Nucleus accumbens (tissue), 56 donors: ENCODE measurements around the gene FHL3.

Source experiments
- DNase-seq, 56 donors: peaks; one replicate each; lab custom pipeline; 2025; lab: John Stamatoyannopoulos, UW

The FHL3 gene

DNA sequence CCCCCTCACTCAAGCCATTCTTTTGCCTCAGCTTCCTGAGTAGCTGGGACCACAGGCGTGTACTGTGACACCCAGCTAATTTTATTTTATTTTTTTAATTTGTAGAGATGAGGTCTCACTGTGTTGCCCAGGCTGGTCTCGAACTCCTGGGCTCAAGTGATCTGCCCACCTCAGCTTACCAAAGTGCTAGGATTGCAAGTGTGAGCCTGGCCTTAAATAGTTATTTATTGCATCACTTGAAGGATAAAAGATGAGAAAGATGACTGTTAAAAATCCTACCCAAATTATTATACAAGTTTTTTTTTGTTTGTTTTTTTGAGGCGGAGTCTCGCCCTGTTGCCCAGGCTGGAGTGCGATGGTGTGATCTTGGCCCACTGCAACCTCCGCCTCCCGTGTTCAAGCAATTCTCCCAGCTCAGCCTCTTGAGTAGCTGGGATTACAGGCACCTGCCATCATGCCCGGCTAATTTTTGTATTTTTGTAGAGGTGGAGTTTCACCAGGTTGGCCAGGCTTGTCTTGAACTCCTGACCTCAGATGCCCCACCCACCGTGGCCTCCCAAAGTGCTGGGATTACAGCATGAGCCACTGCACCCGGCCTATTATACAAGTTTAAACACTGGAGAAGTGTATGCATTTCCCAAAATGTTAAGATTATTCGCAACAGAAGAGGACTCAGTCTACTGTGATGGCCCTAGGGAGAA is 9.6 kb upstream of the FHL3 start:
- DNase-seq: no peak

DNA sequence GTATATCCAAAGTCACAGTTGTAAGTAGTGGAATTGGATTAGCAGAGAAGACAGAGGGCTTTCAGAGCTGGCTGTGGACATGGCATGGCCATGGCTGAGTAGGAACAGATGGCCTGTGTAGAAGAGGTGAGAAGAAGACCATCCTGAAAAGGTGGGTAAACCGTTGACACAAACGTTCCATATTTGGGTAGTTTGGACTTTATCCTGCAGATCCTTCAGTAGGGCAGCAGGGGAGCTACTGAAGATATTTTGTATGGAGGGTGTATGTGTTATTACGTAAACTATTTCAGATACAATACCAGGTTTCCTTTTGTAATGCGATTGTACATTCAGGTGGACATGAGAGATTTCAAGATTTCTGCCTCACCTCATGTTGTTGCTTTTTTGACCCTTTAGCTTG is 8.9 kb upstream of the FHL3 start:
- DNase-seq: no peak

DNA sequence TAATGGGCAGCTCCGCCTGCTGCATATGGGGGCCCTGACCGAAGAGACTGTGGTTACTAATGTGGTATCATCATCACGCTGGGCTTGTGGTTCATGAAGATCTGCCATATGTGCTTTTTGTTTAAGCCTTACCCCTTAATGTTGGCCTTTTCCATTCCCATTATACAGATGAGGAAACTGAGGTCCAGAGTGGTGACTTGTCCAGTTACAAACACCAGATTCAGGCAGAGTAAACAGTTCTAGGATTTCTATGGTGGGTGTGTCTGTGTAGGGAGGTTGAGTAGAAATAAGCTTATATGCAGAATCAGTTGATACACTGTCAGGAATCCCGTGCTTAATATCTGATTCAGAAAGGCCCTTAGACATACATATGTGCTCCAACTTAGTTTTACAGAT is 7.9 kb upstream of the FHL3 start:
- DNase-seq: no peak

DNA sequence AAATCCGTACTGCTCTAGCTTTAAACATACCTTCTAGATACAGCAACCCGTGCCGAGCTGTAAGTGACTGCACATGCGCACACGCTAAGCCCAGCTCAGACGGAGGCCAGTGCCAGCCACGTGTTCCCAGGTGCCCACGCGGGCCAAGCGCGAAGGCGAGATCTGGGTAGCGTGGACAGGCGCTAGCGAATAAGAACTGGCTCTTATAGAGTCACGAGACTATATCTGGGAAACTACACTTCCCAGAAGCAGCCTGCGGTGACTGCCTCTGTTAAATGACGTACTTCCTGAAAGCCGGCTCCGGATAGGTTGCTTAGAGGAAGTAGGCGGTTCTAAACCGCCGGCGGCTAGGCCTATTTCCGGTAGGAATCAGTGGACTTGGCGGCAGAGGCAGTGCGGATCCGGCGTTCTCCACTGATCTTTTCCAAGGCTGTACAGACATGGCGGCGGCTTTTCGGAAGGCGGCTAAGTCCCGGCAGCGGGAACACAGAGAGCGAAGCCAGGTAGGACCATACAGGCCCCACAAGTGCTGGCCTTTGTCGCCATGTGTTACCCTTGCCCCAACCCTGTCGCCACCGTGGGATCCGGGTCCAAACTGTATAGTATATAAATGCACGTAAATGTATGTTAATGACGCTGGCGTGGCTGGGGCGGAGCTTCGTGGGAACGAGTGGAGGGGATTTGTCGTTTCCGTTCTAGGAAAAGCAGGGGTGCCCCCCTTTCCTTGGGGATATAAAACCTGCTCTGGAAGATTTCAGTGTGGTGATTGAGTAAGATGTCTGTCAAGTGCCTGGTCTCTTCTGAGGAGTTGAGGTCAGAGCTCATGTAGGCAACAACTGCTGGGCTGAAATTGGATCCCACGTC is 7.3 kb upstream of the FHL3 start, which contains the start of gene UTP11:
UTP11 (plus strand) TSS at position 372 of the 864 bp plus-strand sequence; CDS start at position 441, 69 bp downstream.
- peak; percentile 58 to 99 (median 94) for DNase-seq

DNA sequence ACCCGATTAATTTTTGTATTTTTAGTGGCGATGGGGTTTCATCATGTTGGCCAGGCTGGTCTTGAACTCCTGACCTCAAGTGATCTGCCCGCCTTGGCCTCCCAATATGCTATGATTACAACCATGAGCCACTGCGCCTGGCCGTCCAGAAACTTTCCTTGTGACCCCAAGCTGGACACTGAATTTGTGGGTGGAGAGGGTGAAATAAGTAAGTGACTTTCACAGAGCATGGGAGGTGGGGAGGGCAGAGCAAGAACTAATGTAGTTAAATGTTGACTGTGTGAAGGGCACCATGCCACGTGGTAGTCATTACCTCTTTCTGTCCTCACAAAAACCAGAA is 4.5 kb upstream of the FHL3 start:
- DNase-seq: no peak

DNA sequence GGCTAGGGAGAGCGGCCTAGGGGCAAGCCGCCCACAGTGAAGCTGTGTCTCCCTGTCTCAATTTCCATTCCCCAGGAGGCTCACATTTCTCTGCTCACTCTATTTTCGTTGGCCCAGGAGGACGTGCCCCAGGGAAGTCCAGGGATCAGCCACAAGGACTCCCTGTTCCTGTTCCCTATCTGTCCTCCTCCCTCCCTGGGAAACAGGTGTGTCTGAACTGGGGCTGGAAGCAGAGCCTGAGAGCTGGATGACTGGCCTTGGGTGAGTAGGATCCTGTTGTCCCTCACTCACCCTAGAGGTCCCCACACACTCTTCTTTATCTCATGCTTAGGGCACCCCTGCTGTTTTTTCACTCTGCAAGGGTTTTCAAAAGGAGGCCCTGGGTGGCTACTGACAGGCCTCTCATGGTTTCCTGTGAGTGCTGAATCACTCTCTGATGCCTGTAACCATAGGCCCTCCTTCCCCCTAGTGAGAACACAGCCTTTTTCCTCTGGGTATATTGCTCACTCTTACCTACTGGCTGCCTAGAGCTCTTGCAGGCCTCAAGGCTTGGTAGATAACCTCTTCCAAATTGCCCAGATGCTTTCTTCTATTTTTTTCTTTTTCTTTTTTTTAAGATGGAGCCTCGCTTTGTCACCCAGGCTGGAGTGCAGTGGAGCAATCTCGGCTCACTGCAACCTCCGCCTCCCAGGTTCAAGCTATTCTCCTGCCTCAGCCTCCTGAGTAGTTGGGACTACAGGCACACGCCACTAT is 4.0 kb upstream of the FHL3 start:
- no peak for DNase-seq

DNA sequence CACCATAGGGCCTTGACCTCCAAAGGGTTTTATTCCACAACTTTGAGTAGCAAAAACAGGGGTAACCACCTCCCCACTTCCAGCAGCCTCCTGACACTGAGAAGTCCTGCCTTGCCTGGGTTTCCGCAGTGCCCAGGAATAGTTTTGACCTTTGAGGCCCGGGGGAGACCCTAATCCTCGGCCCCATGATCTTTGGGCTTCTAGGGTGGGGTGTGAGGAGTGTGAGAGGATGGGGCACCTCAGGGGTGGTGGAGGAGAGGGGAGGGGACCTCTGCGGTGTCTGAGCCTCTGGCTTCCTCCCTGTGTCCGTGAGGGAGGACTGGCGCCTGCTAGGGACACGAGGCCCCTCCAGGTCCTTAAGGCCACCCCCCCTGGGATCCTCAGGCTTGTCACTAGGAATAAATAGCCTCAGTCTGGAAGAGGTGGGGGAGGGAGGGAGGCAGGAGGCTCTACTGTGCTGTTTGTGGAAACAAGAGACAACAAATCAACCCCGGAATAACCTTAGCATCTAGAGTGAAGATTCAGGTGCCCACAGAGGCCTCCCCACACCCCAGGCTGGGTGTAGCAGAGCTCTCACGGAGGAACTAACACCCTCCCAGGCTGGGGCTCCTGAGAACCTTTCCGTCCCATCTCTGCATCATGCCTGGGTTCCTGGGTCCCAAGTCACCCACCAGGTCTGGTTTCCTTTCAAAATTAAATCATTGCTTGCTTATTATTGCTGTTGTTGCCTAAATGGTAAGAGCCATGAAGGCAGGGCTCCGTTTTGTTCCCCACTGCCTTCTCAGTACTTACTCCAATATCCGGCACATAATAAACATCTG is 904 bp upstream of the FHL3 start:
- no peak for DNase-seq

DNA sequence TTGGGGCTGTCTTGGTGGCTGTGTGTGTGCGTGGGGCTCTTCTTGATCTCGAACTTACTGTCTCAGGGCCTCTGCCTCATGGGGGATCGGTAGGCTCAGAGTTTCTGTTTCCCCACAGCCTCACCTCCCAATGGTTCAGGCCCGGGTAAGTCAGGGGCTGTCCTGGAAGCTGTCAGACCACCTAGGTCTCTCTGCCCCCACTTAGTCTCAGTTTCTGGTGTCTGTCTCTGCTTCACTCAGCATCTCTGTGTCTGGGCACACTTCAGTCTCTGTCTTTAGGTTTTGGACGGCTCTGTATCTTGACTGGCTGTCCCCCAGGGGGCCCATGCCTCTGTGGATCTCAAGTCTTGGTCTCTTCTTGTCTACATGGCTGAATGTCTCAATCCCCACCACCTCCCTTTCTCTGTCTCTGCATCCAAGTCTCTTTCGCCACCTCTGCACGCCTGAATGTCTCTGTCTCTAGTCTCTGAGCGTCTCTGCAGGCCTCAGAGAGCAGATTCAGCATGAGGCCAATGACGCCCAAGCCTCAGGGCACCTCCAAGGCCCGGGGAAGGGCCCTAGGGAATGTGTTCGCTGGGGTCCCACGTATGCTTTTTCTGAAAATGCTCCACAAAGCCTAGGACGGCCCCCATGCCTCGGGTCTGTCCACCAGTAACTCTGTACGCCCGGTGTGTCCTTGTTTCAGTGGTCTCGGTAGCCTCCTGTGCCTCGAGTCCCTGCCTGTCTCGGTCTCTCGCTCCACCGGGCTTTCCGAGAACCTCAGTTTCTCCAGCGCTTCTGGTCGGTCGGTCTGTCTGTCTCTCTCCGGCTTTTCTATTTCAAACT is 818 bp downstream of the FHL3 start:
- DNase-seq: no peak

DNA sequence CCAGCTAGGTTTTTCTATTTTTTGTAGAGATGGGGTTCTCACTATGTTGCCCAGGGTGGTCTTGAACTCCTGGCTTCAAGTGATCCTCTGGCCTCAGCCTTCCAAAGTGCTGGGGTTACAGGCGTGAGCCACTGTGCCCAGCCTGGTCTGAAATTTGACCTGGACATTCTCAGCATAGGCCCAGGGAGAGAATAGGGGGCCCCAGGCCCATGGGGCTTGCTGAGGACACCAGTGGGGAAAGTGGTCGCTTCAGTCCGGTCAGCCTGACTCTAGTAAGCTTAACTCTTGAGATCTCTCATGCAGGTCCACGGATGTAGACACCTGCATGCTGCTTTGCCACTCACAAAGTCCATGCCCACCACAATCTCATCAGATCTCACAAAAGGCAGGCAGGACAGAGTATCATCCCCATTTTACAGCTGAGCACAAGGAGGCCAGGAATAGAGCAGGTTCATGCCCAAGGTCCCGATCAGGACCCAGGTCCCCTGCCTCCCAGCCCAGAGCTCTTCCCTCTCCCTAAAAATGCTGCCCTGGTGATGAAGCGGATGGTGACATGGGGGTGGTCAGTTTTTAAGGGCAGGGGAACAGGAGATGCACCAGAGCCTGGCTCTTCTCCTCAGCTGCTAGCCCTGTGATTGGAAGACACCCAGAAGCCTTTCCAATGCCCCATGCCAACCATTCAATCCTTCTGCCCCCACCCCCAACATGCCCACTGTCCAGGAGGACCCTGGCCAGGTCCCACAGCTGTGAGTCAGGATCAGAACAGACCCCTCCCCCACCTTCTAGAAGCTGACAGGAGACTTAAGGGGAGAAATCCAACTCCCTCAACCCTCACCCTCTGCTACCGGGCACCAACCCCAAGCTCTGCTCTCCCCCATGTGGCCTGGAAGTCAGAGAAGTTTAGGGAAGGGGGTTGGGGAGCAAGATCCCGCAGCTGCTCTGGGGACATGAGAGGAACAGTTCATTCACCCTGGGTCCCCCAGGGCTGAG is 1.8 kb downstream of the FHL3 start:
- peak in 9 of 56 donors; percentile 23 to 54 (median 28) for DNase-seq

DNA sequence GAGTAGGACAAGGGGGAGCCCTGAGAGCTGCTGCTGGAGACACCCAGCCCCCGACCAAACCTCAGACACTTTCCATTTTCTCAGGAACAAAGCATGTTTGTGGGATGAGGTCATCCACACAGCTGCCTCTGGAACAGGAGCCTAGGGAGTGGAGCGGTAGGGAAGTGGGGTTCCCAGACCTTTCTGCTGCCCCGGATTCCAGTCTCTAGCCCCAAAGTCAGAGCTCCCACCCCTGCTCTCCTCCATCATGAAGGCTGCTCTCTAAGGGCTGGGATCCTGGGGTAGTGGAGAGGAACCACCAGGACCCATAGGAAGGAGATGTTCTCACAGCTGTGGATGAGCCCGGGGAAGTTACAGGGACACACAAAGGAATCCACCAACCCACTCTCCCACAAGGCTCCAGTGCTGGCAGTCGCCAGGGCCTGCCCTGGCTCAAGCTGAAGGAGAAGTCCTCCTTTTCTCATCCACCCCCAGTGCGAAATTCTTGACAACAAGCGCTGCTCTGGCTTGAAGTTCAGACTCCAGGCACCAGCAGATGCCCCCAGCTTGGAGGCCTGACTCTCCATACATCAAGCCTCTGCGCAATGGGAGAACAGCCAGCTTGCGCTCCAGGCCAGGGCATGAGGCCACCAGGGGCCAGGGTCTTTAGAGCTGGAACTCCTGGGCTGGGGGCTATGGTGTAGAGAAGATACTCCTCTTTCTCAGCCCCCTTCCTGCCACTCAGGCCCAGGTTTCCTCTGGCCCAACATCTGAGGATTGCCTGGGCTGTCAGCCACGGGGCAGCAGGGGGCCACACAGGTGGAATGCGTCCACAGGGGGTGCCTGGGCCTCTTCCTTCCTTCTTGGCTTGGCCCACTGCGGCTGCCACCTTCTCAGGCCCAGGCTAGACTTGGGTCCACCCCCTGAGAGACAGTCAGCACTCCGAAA is 4.5 kb downstream of the FHL3 start:
- peak in 1 of 56 donors; percentile 23 for DNase-seq

DNA sequence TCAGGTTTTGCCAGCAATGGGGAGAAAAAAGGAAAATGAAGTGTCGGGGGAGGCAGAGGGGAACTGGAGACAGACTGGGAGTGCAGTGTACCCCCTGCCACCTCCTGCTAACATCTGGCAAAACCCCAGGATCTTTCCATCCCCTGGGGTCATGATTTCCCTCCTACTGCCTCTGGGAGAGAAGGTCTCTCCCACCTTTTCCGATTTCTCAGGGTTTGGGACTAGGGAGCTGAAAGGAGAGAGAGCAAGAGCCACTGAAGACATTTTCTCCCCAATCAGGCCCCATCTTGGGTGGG is 5.1 kb downstream of the FHL3 start:
- DNase-seq: no peak

DNA sequence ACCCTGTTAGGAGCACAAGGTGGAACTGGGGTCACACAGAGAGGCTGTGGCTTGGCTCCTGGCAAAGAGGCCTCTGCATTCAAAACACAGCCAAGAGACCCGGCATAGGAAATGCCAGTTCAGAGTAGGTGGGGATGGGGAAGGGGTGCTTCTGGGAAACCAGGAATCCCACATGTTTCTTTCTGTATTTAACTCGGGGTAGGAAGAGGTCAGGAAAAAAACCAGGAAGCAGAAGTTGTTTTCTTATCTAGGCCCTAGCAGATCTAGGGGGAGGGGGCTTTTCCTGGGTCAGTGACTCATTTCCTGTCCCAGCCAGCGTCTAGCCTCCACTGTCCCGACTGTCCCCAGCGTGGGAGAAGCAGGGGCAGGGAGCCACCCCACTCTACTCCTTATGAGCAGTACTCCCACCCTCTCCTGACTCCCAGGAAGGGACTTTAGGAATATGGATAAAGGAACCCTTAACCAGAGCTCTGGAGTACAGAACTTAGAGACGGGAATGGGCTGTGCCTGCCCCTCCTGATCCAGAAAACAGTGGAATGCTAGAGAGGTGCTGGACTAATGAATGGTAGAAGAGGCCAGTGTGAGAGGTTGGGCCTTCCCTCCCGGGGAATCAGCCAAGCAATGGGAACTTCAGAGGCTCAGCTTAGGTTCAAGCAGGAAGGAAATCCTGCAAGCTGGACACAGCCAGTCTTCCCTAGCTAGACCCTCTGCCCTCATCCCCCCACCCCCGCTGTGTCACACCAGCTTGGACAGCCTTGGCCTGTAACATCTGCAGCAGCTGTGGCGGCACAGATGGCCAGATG is 5.7 kb downstream of the FHL3 start:
- peak in 3 of 56 donors; percentile 9 to 22 (median 13) for DNase-seq

DNA sequence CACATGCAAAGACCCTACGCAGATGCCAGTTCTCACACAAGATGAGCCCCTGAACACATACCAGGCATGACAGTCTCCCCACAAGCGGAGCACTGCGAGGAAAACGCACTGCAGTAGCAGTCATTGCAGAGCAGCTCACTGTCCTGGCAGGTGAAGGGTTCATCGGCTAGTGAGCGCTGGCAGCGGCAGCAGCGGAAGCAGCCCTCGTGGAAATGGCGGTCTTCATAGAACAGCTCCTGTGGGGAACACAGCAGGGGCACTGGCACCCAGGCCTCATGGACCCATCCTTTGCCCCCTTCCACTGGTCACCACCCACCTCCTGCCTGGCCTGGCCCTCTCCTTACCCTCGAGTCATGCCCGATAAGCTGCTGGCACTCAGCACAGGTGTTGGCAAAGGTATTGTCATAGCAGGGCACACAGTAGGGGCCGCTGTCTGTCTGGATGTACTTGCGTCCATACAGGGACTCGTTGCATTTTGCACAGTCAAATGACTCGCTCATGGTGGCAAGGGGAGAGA is 6.3 kb downstream of the FHL3 start:
- no peak for DNase-seq

DNA sequence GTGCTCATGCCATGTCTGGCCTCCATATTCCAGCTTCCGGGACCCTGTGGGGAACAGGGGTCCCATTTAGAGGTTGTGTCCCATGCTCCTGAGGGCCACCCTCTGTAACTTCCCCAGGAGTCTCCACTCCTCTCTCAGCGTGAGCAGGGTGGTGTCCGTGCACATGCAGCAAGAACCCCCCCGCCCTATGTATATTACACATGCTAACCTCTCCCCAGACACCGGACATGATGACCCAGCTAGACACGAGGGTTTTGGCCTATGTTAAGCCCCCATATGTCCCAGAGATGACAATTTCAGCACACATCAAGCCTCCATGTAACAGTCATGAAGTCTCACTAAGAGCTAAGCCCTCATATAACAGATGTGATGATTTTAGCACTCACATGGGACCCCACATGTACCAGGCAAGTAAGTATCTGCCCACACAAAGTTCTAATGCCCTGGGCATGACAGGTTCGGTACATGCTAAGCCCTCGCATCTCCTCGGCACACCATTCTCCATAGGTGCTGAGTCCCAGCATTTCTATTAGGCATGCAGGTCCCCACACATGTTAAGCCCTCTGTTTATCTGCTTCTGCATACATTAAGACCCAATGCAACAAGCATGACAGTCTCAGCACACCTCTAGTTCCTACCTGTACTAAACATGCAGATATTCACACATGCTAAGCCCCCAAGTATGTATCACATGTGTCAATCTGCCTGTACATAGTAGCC is 7.1 kb downstream of the FHL3 start:
- DNase-seq: no peak

DNA sequence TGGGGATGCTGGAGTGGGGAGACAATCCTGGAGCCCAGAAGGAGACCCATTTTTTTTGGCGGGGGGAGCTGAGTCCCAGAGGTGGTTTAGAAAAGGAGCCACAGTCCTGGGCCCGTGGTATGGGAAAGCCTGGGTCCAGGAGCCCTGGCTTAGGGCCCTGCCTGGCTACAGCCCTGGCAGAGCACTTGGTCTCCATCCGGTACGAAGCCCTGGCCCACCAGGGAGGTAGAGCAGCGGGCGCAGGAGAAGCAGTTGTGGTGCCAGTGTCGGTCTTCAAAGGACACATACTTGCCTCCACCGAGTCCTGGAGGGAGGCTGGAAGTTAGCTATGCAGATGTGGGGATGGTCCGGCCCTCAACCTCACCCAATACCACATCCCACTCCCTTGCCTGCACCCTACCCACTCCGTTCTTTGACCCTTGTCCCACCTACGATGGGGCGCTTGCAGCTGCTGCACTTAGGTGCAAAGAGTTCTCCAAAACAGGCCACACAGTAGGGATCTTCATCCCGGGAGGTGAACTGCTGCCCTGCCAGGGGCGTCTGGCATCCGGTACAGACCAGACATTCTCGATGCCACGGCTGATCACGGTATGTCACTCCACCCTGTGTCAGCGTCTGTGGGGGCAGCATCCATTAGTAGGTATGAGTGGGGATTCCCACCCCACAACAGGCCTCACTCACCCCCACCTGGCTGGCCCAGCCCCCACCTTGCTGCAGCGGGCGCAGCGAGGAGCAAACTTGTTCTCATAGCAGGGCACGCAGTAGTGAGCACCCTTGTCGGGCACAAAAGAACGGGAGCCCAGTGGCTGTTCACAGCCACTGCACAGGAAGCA is 7.8 kb downstream of the FHL3 start:
- DNase-seq: no peak
